ENCODE measurements around the gene ASCC3.
A peak's percentile ranks its signal among the peaks of the same experiment; 100 is the strongest.

Gene ASCC3

GRCh38 chr6:100633096-100633777, 247.9 kb downstream of the ASCC3 start:
- DNase-seq: no peak

DNA sequence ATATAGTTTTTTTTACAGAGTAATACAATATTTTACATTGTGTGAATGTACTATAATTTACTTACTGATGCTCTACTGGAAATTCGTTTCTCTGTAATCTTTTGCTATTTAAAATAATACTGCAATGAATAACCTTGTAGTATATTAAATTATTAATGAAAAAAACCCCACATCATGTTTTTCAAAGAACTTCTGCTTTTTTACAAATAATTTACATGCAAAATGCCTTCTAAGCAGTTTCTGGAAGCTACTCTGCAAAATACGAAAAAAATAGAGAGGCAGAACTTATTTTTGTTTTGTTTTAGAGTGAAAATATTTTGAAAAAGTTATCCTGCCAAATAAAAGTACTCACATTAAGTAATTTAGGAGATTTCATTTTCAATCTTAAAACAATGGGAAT, 250.6 kb downstream of the ASCC3 start:
- no peak for DNase-seq

DNA sequence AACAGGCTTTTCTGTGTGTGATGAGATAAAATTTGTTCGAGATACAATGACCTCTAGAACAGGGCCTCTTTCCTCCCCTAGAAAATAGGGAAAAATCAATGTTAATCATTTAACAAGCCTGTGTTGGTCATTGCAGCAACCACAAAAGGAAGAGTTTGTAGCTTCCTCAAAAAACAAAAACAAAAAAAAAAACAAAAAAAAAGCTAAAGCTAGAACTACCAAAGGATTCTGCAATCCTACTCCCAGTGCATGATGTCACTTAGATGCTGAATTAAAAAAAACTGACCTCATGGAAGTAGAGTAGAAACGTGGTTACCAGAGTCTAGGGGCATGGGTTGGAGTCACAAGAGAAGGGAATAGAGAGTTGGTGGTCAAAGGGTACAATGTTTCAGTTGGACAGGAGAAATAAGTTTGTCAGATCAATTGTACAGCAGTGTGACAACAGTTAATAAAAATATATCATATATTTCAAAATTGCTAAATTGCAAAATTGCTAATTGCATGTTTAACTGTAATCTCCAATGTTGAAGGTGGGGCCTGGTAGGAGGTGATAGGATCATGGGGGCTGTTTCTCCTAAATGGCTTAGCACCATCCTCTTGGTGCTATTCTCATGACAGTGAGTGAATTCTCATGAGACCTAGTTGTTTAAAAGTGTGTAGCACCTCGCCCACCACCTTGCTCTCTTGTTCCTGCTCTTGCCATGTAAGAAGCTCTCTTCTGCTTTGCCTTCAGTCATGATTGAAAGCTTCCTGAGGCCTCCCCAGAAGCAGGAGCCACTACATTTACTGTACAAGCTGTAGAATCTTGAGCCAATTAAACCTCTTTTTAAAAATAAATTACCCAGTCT, 253.0 kb downstream of the ASCC3 start:
- no peak for DNase-seq

DNA sequence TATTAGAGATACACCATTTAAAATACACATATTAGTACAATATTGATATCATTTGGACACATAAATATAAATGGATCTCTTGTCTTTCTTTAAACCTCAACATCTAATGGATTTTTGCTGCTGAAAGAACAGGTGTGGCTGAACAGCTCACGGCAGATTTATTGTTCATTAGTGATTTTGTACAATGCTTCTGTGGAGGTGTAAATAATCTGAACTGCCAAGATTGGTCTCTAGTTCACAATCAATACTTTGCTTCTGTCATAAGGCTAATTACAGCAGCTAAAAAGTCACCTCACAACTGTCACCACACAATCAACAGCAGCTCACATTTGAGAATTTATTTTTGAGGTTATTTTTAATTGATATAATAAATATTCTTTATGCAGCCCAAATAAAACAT, 254.4 kb downstream of the ASCC3 start:
- no peak for DNase-seq

DNA sequence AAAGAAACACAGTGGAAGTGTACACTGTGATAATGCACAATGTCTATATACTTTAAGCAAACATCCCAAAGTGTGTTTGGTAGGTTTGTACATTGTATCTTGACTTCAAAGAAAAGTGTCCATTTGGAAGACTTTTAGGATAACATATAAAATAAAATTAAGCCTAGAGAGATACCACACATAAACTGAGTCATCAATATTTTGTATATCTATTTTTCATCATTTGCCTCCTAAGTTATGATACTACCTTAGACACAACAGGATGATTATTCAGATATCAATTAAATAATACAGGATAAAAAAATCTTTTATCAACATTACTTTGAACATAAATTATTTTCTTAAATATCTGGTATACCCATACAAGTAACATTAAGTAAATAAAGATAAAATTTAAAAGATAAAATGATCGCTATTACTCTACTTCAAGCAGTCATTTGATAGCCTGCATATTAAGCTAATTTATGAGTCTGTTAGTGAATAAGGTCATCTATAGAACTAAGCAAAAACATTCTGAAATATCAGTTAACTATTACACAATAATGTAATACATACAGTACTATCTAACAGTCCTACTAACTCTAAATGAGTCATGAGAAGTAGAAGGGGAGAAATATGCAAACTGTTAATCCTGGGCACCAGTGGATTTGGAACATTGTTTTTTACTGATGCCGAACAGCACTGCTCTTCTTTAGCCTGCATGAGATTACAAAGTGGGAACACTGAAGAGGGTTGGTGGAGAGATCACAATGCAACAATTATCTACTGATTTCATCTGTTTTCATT, 258.0 kb downstream of the ASCC3 start:
- no peak for DNase-seq

DNA sequence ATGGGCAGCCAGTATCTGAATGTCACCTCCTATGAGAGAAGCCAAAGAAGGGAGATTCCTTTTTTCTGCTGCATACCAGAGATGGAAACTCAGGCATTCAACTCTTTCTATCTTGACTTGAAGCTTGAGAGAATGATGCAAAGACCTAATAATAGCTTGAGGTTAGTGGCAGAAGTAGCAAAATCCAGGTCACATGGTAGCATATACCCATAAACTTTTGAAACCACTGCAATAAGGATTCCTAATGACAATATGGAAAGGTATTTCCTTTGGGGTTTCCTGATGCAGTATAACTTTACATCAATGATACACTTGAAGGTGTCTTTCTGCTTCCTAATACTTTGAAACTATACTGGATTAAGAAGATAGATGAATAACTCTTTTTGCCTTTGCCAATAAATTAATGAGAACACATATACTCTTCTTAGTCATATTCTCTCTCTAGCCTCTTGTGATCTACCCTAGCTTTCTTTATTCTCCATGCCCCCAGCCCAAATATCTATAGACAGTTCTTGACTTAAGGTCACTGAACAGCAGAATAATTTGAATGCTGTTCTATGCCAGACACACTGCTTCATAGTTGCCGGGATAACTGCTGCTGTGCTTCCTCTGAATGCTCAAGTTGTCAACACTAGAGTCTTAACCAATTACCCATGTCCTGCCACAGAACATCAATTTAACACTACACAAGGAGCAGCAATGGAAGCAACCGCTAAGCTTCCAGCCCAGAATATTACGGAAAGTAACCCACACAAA, 260.9 kb downstream of the ASCC3 start:
- no peak for DNase-seq

DNA sequence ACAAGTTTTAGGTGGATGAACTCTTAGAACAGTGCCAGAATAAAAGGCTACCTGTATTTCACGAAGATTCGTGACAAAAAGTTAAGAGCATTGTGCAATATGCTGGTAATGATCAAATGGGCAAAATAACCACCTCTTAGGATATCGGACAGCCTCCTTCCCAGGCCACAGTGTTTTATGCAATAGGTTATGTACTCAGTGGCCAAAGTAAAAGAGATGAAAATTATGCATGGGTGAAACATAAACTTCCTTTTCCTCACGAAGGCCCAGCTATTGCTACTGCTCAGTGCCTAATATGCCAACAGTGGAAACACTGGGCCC, 262.8 kb downstream of the ASCC3 start:
- DNase-seq: no peak

- no peak for DNase-seq
These were observed 263.3 kb downstream of the ASCC3 start for GRCh38 chr6:100617633-100618350.

DNA sequence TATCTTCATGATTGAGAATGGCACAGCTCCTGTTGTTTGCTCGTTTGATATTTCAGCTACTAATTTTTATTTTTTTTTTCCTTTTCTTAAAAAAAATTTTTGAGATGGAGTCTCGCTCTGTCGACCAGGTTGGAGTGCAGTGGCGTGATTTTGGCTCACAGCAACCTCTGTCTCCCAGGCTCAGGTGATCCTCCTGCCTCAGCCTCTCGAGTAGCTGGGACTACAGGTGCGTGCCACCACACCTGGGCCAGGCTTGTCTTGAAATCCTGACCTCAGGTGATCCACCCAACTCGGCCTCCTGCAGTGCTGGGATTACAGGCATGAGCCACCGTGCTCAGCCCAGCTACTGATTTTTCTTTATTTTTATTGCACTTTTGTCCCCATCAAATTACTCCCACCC, 266.2 kb downstream of the ASCC3 start:
- no peak for DNase-seq

DNA sequence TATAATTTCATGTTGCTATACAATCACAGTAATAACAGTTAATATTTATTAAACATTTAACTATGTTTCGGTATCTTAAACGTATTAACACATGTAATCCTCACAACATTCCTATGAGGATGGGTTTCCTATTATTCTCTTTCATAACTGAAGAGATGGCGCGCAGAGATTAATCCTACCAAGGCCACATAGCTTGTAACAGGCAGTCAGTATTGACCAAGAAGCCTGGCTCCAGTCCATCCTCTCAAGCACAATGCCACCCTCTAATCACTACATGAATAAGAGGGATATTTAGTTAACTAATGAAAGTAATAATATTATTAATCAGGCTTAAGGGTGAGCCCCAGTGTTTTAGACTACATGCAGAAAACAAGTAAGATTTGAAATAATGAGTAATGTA, 266.7 kb downstream of the ASCC3 start:
- no peak for DNase-seq

DNA sequence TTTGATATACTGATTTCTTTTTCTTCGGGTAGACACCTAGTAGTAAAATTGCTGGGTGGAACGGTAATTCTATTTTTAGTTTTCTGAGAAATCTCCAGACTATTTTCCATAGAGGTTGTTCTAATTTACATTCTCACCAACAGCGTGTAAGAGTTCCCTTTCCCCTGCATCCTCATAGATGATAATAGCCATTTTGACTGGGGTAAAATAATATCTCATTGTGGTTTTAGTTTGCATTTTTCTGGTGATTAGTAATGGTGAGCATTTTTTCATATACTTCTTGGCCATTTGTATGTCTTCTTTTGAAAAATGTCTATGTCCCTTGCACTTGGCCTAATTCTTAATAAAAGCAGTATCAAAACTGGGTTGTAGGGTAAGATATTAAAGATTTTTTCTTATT, 267.5 kb downstream of the ASCC3 start:
- no peak for DNase-seq

DNA sequence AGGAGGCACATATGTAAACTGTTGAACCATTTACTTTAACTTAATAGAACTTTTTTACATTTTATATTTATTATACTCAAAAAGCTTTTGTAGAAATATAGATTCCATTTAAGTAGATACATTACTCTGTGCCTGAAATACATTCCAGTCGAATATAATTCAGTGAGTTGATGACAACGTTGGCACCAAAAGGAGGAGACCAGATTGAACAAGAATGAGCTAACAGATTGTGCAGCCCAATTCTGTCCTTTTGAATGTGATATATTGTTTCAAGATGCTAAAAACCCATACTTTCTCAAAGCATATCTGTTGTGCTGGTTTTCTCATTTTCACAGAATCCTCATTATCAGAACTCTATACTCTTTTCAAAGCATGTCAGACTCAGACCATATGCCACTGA, 269.0 kb downstream of the ASCC3 start:
- DNase-seq: peak; percentile 83

DNA sequence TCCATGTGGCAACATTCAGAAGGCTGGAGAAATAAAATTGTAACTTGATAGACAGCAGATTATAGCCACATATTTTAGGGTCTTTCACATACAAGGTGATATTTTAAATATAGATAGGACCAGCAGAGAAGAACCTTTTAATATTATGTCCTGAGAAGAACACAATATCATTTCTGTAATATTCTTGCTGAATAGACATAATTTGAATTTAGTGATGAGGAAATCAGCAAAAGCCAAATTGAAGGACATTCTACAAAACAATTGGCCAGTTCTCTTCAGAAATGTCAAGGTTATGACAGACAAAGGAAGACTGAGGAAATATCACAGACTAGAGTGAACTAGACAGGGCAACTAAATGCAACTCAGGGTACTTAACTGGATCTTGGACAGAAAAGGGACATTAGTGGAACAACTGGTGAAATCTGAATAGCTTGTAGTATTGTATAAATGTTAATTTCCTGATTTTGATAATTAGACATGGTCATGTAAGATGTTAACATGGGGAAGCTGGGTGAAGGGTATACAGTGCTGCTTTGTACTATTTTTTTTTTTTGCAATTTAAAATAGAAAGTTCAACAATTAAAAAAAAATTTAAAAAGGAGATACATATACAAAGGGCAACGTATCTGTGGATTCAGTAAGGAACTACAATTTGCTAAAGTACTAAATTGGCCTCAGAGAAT, 281.9 kb downstream of the ASCC3 start:
- DNase-seq: no peak

GRCh38 chr6:100595456-100595855, 285.7 kb downstream of the ASCC3 start:
- DNase-seq: no peak

- no peak for DNase-seq
These were observed 287.6 kb downstream of the ASCC3 start for GRCh38 chr6:100593522-100593921.

DNA sequence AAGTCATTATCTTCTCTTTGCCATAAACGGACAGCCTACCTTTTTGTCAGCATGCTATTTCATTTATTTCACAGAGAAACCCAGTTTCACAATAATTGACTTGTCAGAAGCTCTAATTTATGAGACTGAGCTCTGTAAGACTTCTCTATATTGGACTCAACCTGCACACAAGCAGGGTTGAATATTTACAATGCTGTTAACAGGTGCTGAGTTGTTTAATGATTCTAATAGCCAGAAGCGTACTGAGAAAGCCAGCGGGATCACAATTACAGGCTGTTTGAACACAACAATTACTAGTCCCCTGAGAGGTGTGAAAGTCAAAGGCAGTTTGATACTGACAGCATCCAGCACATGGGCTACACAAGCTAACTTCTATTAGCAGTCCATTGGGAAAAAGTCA, 288.2 kb downstream of the ASCC3 start:
- DNase-seq: peak; percentile 5

GRCh38 chr6:100577425-100577824, 303.7 kb downstream of the ASCC3 start:
- no peak for DNase-seq

DNA sequence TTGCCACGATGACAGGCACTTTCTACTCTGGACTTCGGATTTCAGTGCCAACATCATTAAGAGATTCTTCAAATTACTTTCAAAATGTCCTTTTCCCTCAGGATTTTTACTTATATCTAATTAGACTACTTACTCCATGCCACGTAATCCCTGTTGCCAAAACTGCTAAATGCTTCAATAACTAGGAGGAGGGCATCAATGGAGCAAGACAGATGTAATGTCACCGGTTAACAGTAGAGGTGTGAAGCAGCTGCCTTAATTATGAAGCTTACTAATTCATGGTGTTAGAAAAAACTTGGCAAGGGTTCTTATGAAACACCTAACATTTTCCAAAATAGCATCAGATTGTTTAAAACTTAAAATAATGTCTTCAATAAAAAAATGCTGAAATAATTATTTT, 305.2 kb downstream of the ASCC3 start:
- DNase-seq: peak; percentile 56

- peak; percentile 59 for DNase-seq
These were observed 306.3 kb downstream of the ASCC3 start for GRCh38 chr6:100574836-100575235.

DNA sequence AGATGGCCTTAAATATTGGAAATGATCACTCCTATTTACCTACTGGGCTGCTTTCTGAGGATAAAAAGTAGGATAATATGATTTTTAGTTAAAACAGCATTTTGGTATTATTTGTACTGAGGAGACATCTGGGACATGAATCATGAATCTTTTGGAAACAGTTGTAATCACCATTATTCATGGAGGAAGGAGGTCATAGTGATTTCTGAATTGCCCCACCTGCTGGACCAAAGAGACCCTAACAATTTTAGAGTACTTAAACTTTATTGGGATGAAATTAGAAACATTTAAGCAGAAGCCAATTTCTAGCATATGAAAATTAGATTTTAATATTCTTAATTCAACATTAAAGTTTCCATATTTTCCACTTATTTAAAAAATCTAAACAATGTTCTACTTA, 308.0 kb downstream of the ASCC3 start:
- DNase-seq: peak; percentile 18

DNA sequence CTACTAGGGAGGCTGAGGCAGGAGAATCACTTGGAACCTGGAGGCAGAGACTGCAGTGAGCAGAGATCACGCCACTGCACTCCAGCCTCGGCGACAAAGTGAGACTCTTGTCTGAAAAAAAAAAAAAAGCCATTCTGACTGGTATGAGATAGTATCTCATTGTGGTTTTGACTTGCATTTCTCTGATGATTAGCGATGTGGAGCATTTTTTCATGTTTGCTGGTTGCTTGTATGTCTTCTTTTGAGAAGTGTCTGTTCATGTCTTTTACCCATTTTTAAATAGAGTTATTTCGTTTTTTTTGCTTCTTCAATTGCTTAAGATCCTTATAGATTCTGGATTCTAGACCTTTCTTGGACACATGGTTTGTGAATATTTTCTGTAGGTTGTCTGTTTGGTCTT, 312.9 kb downstream of the ASCC3 start:
- DNase-seq: no peak

DNA sequence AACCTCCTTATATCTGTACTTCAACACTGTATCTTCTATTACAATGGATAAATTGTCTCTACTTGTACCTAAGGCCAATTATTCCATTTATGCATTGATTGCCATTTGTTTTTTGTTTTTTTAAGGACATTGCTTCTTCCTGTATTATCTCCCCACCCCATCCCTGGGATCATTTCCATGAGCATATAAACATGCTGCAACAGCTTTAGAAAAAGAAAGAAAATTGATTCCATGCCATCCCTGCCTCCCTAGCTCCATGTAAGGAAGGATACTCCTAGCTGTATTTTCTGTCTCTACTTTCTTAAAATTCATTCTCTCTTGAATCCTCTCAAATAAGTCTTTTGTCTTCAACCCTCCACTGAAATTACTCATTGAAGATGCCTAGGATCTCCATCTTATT, 314.6 kb downstream of the ASCC3 start:
- DNase-seq: no peak
